Central memory CD8-positive, alpha-beta T cell (primary cell): ENCODE results near the gene MVD.

Experiments used
- ATAC-seq: fragments of 150-1000 bp; cut with Tn5 transposase; replicated peaks from 2 replicates; pipeline ENCODE4 v1.10.0; 2022; ENCODE audit warnings: mild to moderate bottlenecking, moderate FRiP score, moderate number of reproducible peaks; ENCODE audit not compliant: poor library complexity, severe bottlenecking; ENCODE audit errors: extremely low read depth
- DNase-seq, 2 donors: peaks; one replicate each; pipeline ENCODE4 v3.0.0; 2021; ENCODE audit warnings: low spot score in 2 of 2
- H3K27ac Mint-ChIP-seq: one replicate; pipeline ENCODE4 v1.8.0; 2022; ENCODE audit warnings: low read depth, mild to moderate bottlenecking, moderate library complexity, mixed read lengths
- H3K27me3 Mint-ChIP-seq: one replicate; pipeline ENCODE4 v1.8.0; 2022; ENCODE audit warnings: mixed read lengths
- H3K36me3 Mint-ChIP-seq: one replicate; pipeline ENCODE4 v1.8.0; 2022; ENCODE audit warnings: mild to moderate bottlenecking, moderate library complexity, mixed read lengths; ENCODE audit not compliant: insufficient read depth
- H3K4me1 Mint-ChIP-seq: one replicate; pipeline ENCODE4 v1.8.0; 2022; ENCODE audit warnings: mixed read lengths
- H3K4me3 Mint-ChIP-seq: one replicate; pipeline ENCODE4 v1.8.0; 2022; ENCODE audit warnings: mild to moderate bottlenecking, moderate library complexity, mixed read lengths
- H3K9me3 Mint-ChIP-seq: one replicate; pipeline ENCODE4 v1.8.0; 2022; ENCODE audit warnings: mixed read lengths

MVD gene, protein sequence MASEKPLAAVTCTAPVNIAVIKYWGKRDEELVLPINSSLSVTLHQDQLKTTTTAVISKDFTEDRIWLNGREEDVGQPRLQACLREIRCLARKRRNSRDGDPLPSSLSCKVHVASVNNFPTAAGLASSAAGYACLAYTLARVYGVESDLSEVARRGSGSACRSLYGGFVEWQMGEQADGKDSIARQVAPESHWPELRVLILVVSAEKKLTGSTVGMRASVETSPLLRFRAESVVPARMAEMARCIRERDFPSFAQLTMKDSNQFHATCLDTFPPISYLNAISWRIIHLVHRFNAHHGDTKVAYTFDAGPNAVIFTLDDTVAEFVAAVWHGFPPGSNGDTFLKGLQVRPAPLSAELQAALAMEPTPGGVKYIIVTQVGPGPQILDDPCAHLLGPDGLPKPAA

DNA sequence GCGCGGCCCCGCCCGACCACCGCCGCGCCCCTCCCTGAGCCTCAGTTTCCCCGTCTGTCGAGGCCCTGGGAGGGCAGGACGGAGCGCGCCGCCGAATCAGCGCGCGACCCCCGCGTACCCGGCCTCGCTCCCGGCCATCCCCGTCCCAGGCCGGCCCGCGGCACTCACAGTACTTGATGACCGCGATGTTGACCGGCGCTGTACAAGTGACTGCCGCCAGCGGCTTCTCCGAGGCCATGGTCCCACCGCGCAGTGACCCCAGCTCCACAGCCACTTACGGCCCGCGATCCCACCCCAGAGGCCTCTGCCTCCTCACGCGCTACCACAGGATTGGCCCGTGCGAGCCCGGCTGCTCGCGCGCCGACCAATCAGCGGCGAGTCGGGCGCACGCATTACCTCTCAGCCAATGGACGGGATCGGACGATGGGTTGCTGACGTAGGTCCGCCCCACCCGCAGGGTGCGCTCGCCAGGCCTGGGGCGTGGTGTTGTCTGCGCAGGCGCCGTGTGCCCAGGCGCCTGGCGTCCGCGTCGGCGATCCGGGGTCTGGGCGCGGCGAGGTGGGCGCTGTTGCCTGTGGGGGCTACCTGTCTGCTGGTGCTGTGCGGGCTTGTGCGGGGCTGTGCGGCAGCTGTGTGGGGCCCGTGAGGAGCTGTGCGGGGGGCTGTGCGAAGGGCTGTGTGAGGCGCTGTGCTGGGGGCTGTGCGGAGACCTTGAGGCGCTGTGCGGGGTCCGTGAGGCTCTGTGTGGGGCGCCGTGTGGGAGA, at the start of gene MVD:
Gene MVD (minus strand): TSS at position 249 of the 764 bp plus-strand sequence. CDS start 11 bp downstream, at position 238.
- no peaks in the 10 kb centered on the region for H3K27me3 Mint-ChIP-seq
- DNase-seq, result peak; percentile 87 to 92
- H3K4me3 Mint-ChIP-seq, result peak within 1 kb of the TSS; percentile 86
- peak within 1 kb of the TSS; percentile 92 for H3K27ac Mint-ChIP-seq
- peaks cover 8% of the 10 kb centered on the region for H3K36me3 Mint-ChIP-seq
- no peaks in the 10 kb centered on the region for H3K9me3 Mint-ChIP-seq
- peak; percentile 99 for ATAC-seq
- peaks cover 12% of the 10 kb centered on the region for H3K4me1 Mint-ChIP-seq

DNA sequence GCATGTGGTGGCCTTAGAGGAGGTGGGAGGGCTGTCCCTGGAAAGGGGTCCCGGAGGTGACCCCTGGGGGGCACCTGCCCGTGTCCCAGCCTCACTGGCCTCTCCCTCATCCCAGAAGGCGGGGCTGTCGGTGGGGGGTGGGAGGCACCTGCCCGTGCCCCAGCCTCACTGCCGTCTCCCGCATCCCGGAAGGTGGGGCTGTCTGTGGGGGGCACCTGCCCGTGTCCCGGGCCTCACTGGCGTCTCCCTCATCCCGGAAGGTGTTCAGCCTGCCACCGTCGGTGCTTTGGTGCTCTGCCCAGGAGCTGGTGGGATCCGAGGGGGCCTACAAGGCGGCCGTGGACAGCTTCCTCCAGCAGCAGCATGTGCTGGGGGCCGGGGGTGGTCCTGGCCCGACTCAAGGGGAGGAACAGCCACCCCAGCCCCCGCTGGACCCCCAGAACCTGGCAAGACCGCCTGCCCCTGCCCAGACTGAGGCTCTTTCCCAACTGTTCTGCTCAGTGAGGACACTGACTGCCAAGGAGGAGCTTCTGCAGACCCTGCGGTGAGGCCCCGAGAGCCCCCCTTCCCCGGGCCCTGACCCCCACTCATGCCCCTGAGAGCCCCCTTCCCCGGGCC, 49.6 kb upstream of the MVD start:
- H3K27me3 Mint-ChIP-seq, result no peaks in the 10 kb centered on the region
- no peak for ATAC-seq
- H3K9me3 Mint-ChIP-seq, result no peaks in the 10 kb centered on the region
- H3K36me3 Mint-ChIP-seq, result peaks cover 14% of the 10 kb centered on the region
- no peak for DNase-seq
- H3K4me1 Mint-ChIP-seq, result peaks cover 2% of the 10 kb centered on the region
- no peak overlapping the region for H3K27ac Mint-ChIP-seq
- no peak overlapping the region for H3K4me3 Mint-ChIP-seq

DNA sequence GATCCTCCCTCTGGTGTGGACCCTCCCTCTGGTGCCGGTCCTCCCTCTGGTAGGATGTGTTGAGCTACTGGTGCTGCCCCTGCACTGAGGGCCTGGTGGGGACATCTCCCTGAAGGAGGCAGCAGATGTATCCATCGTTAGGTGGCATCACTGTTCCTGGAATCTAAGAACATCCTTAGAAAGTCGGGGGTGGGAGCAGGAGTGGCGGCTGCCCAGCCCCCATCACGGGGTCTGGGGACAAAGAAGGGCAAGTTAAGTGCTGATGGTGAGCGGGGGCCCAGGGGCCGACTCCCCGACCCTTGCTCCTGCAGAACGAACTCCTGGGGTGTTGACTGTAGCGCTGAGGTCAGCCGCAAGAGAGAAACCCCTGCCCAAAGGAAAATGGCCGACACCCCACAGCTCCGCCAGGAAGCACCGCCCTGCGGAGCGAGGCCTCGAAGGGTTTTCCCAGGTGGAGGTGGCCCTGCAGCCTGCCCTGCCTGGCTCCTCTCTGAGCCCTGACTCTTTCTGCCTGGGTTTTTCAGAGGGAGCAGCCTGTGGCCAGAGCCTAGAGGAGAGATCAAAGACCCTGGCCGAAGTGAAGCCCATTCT, 49.0 kb upstream of the MVD start:
- Mint-ChIP-seq H3K36me3 (peaks cover 15% of the 10 kb centered on the region), H3K27ac (no peak overlapping the region)
- ATAC-seq, result no peak

DNA sequence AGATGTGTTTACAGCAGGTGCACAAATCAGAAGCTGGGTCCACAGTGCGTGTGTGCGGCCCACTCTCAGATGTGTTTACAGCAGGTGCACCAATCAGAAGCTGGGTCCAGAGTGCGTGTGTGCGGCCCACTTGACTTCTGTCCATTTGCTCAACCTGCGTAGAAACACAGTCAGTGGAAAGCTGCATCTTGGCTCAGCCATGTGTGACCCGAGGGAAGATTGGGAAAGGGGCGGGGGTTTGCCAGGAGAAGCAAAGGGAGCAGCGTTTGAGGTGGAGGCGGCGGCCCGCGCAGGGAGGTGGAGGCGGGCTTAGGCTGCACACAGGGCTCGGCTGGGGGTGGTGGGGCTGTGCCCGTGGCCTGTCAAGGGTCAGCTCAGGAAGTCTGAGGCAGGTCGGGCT, 47.7 kb upstream of the MVD start:
- H3K27me3 Mint-ChIP-seq, result no peaks in the 10 kb centered on the region
- H3K4me1 Mint-ChIP-seq, result peaks cover 9% of the 10 kb centered on the region
- DNase-seq, result no peak
- no peak for ATAC-seq
- no peak overlapping the region for H3K4me3 Mint-ChIP-seq
- no peaks in the 10 kb centered on the region for H3K9me3 Mint-ChIP-seq
- peaks cover 14% of the 10 kb centered on the region for H3K36me3 Mint-ChIP-seq
- H3K27ac Mint-ChIP-seq, result peak overlapping the region; percentile 13

More for the DNA sequence above, 49.0 kb upstream of the MVD start:
- no peaks in the 10 kb centered on the region for H3K27me3 Mint-ChIP-seq
- DNase-seq, result no peak
- no peak overlapping the region for H3K4me3 Mint-ChIP-seq
- H3K9me3 Mint-ChIP-seq, result no peaks in the 10 kb centered on the region
- H3K4me1 Mint-ChIP-seq, result peaks cover 8% of the 10 kb centered on the region

DNA sequence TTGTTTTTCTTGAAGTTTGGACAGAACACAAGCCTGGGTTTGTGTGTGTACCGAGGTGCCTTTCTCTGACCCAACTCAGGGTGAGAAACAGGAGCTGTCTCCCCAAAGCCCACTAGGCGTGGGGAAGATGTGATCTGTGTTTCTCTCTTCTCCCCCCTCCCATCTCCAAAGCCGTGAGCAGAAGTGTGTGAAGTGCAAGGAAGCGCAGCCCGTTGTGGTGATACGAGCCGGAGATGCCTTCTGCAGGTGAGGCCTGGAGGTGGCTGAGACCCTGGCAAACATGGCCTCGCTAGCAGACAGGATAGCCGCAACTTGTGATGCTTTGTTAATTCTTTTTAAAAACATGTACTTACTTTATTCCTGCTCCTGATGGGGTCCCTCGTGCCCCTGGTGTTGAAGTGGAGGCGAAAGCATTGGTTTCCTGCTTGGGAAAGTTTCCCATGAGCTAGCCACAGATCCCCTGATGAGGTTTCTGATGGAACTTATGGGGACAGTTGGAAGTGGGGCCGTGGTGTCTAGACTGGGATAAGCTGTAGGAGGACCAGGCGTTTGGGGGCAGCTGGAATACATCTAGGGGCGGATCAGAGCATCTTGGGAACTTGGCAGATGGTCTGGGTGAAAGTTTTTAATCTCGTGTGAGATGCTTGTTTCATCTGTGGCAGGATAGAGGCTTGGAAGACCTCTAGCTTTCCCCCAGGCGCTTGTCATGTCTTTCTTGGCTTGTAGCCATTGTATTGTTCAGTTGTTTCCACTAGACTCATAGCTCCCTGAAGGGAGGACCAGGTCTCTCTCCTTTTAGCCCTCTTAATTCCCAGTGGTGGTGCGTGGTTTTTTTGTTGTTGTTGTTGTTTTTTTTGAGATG, 44.3 kb upstream of the MVD start:
- H3K4me3 Mint-ChIP-seq, result peak overlapping the region; percentile 76
- H3K27me3 Mint-ChIP-seq, result no peaks in the 10 kb centered on the region
- no peaks in the 10 kb centered on the region for H3K9me3 Mint-ChIP-seq
- ATAC-seq (no peak), DNase-seq (no peak)
- H3K27ac Mint-ChIP-seq, result peak overlapping the region; percentile 74
- H3K36me3 Mint-ChIP-seq, result peaks cover 19% of the 10 kb centered on the region
- peaks cover 36% of the 10 kb centered on the region for H3K4me1 Mint-ChIP-seq

DNA sequence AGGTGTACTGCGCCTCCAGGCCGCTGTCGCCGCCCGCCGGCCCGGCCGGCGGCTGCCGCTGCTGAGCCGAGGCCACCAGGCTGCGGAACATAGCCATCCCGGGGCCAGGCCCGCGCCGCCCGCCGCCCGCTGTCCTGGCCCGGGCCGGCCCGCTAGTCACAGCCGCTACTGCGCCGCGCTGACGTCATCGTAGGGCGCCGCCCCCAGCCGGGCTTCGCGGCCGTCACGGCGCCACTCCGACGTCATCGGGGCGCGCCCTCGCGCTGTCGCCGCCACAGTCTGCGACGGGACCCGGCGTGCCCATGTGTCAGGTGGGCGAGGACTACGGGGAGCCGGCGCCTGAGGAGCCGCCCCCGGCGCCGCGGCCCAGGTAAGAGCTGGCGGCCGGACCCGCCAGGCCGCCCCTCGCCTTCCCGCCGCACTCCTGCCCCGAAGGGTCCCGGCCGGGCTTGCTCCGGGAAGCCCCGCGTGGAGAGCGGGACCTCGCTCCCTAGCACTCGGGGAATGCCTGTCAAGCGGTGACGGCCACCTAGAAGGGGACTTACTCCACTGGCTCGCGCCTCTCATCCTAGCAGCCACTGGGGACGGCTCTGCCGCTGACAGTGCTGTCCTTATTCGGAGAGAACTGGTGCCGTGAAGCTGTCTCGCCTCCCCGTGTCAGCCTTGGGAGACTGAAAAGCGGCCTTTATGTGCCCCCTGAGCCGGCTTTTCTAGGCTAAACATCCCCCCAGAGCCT, 43.5 kb upstream of the MVD start, which contains the start of the genes CTU2 and RNF166:
Gene CTU2 (plus strand): TSS at position 275 of the 736 bp plus-strand sequence. CDS start 28 bp downstream, at position 303.
Gene RNF166 (minus strand): TSS at position 180 of the 736 bp plus-strand sequence. CDS start 83 bp downstream, at position 97.
- H3K27me3 Mint-ChIP-seq, result no peaks in the 10 kb centered on the region
- H3K4me1 Mint-ChIP-seq, result peaks cover 36% of the 10 kb centered on the region
- peaks cover 22% of the 10 kb centered on the region for H3K36me3 Mint-ChIP-seq
- DNase-seq, result peak; percentile 83 to 88
- peak; percentile 75 for ATAC-seq
- H3K27ac Mint-ChIP-seq, result peak within 1 kb of the TSS; percentile 96
- H3K9me3 Mint-ChIP-seq, result no peaks in the 10 kb centered on the region
- peak within 1 kb of the TSS; percentile 94 for H3K4me3 Mint-ChIP-seq

DNA sequence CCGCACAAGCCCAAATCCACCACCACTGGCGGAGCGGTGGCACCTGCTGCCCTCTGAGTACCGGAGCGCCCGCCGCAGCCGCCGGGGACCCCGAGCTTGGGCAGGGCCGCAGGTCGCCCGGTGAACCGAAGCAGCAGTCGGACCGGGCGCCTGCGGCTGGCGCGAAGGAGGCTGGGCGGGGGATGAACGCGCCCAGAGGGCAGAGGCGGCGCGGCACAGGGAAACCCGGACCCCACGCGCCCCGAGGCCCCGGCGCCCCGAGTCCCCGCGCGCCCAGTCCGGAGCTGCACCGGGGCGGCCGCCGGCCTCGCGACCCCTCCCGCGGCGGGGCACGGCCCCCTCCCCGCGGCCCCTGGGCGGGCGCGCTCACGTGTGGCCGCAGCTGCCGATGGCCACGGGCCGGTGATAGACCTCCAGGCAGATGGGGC, 42.9 kb upstream of the MVD start:
- no peaks in the 10 kb centered on the region for H3K9me3 Mint-ChIP-seq
- H3K36me3 Mint-ChIP-seq, result peaks cover 25% of the 10 kb centered on the region
- ATAC-seq (peak; percentile 17), DNase-seq (no peak)
- no peaks in the 10 kb centered on the region for H3K27me3 Mint-ChIP-seq
- peaks cover 36% of the 10 kb centered on the region for H3K4me1 Mint-ChIP-seq
- H3K27ac Mint-ChIP-seq, result peak overlapping the region; percentile 96
- peak overlapping the region; percentile 94 for H3K4me3 Mint-ChIP-seq

DNA sequence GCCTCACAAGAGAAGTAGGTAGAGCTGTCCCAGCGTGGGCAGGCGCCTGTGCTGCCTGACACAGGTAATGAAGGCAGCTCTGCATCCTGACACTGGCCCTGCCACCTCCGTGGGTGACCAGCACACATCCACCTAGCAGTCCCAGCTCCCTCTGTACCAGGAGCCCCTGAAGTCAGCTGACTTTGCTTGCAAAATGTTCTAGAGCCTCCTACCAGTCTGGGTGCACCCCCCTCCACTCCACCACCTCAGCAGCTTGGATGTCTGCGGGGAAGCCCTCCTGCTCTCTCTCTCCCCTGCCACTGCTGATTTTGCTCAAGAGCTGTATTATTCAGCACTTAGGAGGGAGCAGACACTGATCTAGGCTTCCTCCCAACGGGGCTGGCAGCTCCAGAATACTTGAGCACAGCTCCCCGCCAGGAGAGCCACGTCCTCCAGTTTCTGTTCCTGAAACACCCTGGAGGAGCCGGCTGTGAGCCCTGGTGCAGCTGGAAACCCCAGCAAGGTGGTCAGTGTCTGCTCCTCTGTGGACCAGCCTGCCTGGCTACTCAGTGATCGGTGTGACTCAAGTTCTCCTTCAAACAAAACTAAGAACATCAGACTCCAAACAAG, 42.3 kb upstream of the MVD start:
- H3K27me3 Mint-ChIP-seq, result no peaks in the 10 kb centered on the region
- no peak for DNase-seq
- H3K4me1 Mint-ChIP-seq, result peaks cover 36% of the 10 kb centered on the region
- no peak for ATAC-seq
- H3K4me3 Mint-ChIP-seq, result peak overlapping the region; percentile 94
- peak overlapping the region; percentile 96 for H3K27ac Mint-ChIP-seq
- H3K9me3 Mint-ChIP-seq, result no peaks in the 10 kb centered on the region
- H3K36me3 Mint-ChIP-seq, result peaks cover 31% of the 10 kb centered on the region

DNA sequence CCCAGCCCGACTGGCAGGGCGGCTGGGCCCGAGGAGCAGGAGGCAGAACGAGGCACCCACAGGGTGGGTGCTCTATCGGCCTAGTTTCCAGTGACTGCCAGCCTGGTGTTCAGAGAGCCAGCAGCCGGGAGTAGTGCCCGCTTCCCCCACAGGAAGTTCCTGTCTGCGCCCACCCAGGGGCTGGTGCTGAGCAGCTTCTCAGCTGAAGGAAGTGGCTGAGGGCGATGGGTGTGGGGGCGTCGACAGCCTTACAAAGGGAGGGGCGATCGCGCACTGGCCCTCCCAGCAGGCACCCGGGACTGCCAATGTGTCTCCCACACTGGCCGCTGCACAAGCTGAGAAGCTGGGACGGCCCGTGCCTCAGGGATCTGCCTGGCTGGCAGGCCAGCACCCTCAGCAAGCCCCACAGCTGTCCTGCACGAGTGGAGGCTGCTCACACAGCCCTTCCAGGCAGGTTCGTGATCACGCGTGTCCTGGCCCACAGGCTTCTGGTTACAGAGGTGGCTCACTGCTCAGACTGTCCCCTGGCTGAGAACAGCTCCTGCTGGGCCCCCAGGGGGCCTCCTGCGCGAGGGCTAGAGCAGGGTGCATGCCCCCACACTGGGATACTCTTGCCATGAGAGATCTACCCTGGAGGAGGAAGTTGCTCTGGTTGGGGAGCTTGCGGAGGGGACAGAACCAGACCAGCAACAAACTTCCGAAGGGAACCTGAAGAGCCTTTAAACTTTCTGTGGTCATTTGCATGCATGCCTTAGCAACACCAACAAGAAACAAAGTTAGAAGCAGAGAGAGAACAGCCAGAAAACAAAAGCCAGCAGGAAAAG, 40.8 kb upstream of the MVD start:
- DNase-seq, result peak; percentile 47 to 57
- Mint-ChIP-seq H3K4me3 (peak overlapping the region; percentile 94), H3K4me1 (peaks cover 42% of the 10 kb centered on the region), H3K36me3 (peaks cover 35% of the 10 kb centered on the region), H3K27me3 (no peaks in the 10 kb centered on the region), H3K27ac (peak overlapping the region; percentile 96), H3K9me3 (no peaks in the 10 kb centered on the region)
- ATAC-seq, result peak; percentile 11
